Epithelial cell of esophagus (primary cell): ENCODE data around the gene GJA1.
A peak's percentile ranks its signal among the peaks of the same experiment; 100 is the strongest.

Experiments used
- DNase-seq: peaks from one replicate; pipeline ENCODE4 v3.0.0; 2010; ENCODE audit warnings: low read depth
- H3K4me3 ChIP-seq: 2 replicates; pipeline ENCODE4 v1.5.1; 2011; ENCODE audit warnings: mild to moderate bottlenecking, low read length, control low read depth
- TF ChIP-seq, protein P1 (sequence below): IDR thresholded peaks from 2 replicates; pipeline ENCODE4 v1.5.1; 2011; ENCODE audit warnings: low read depth, mild to moderate bottlenecking, low read length, control low read depth, inconsistent platforms; ENCODE audit not compliant: insufficient read depth; ENCODE audit errors: missing control alignments

Gene GJA1

GRCh38 chr6:121497970-121498375, 62.5 kb downstream of the GJA1 start:
- TF ChIP-seq, protein P1, sequence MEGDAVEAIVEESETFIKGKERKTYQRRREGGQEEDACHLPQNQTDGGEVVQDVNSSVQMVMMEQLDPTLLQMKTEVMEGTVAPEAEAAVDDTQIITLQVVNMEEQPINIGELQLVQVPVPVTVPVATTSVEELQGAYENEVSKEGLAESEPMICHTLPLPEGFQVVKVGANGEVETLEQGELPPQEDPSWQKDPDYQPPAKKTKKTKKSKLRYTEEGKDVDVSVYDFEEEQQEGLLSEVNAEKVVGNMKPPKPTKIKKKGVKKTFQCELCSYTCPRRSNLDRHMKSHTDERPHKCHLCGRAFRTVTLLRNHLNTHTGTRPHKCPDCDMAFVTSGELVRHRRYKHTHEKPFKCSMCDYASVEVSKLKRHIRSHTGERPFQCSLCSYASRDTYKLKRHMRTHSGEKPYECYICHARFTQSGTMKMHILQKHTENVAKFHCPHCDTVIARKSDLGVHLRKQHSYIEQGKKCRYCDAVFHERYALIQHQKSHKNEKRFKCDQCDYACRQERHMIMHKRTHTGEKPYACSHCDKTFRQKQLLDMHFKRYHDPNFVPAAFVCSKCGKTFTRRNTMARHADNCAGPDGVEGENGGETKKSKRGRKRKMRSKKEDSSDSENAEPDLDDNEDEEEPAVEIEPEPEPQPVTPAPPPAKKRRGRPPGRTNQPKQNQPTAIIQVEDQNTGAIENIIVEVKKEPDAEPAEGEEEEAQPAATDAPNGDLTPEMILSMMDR = no peak
- H3K4me3 ChIP-seq = no peak overlapping the region
- DNase-seq = no peak

GRCh38 chr6:121498481-121499276, 63.2 kb downstream of the GJA1 start:
- TF ChIP-seq, protein P1 = no peak
- DNase-seq = peak; percentile 44
- no peak overlapping the region for H3K4me3 ChIP-seq
